Measurements from ENCODE around the gene CR1L. TPM values are rescaled to one million over a fixed set of nuclear protein-coding genes. Genes with fewer than 3 reads are reported as not detected.

The CR1L gene
- total RNA-seq, 2 donors from 2014 or later: not detected

DNA sequence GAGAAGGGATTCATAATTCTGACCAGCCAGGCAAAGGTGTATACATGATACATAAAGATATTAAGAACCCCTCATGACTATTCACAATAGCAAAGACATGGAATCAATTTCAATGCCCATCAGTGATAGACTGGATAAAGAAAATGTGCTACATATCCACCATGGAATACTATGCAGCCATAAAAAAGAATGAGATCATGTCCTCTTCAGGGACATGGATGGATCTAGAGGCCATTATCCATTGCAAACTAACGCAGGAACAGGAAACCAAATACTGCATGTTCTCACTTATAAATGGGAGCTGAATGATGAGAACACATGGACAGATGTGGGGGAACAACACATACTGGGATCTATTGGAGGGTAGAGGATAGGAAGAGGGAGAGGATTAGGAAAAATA, 21.4 kb downstream of the CR1L start:
- intact Hi-C loops (cut with DNase I): no loop called here
- 100% methylated on average over 1 of the region's 1 CpG for WGBS
- TF ChIP-seq, protein P1, sequence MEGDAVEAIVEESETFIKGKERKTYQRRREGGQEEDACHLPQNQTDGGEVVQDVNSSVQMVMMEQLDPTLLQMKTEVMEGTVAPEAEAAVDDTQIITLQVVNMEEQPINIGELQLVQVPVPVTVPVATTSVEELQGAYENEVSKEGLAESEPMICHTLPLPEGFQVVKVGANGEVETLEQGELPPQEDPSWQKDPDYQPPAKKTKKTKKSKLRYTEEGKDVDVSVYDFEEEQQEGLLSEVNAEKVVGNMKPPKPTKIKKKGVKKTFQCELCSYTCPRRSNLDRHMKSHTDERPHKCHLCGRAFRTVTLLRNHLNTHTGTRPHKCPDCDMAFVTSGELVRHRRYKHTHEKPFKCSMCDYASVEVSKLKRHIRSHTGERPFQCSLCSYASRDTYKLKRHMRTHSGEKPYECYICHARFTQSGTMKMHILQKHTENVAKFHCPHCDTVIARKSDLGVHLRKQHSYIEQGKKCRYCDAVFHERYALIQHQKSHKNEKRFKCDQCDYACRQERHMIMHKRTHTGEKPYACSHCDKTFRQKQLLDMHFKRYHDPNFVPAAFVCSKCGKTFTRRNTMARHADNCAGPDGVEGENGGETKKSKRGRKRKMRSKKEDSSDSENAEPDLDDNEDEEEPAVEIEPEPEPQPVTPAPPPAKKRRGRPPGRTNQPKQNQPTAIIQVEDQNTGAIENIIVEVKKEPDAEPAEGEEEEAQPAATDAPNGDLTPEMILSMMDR (IDR thresholded peaks at IDR 0.05): no peak
- no peak for TF ChIP-seq POLR2AphosphoS5 (IDR thresholded peaks at IDR 0.05)
- TF ChIP-seq POLR2A (IDR thresholded peaks at IDR 0.05): no peak
- H3K9me3 ChIP-seq: no peaks in the 10 kb centered on the region
- no peaks in the 10 kb centered on the region for H3K4me1 ChIP-seq (replicated peaks)
- no peak overlapping the region for H3K4me3 ChIP-seq
- DNase-seq (ENCODE audit: low spot score): no peak
- no peak overlapping the region for H3K27ac ChIP-seq
- H3K36me3 ChIP-seq: no peaks in the 10 kb centered on the region
- no peaks in the 10 kb centered on the region for H3K27me3 ChIP-seq (replicated peaks; ENCODE audit: insufficient read depth)

DNA sequence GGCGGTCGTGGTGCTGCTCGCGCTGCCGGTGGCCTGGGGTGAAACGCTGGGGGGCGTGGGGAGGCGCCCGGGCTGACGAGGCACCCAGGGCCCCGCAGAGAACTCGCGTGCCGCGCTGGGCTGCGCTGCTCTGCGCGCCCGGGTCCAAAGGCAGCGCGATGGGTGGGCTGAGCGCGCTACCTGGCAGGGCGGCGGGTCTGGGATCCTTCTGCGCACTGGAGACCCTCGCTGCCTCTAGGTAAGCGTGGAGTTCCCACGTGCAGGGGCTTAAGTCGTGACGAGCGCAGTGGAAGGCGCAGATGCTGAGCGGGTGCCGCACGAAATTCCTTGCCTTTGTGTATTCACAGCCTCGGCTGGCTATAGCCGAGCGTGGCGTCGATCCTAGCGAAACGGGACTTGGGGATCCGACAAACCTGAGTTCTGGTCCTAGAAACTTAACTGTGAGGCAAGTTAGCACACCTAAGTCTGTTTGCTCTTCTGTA, 24.6 kb downstream of the CR1L start:
- no peak for DNase-seq (ENCODE audit: low spot score)
- Histone ChIP-seq H3K27me3 (replicated peaks; ENCODE audit: insufficient read depth) (no peaks in the 10 kb centered on the region), H3K9me3 (no peaks in the 10 kb centered on the region), H3K4me1 (replicated peaks) (no peaks in the 10 kb centered on the region), H3K27ac (no peak overlapping the region), H3K36me3 (no peaks in the 10 kb centered on the region), H3K4me3 (no peak overlapping the region)
- 14% methylated on average over 37 of the region's 44 CpGs for WGBS
- intact Hi-C loops (cut with DNase I): no loop called here
- TF ChIP-seq POLR2A (IDR thresholded peaks at IDR 0.05): no peak

DNA sequence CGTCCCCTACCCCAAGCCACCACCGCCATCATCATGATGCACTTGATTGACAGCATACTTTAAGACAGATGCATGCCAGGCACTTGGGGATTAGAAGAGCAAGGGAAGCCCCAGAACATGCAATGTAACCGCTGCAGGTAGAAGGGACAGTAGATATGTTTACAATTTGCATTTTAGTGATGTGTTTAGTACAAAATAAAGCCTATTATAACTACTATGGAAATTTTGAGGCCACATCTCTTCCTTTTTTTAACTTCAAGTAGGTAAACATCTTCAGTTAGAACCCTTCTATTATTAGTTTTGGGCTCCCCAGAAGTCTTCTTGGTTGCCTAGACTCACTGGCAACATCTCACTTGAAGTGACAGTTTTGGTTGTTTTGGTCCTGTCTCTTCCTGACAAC, 25.3 kb downstream of the CR1L start:
- TF ChIP-seq, protein P1 (IDR thresholded peaks at IDR 0.05): no peak
- no peak for DNase-seq (ENCODE audit: low spot score)
- Histone ChIP-seq H3K27ac (no peak overlapping the region), H3K9me3 (no peaks in the 10 kb centered on the region), H3K4me3 (no peak overlapping the region), H3K36me3 (no peaks in the 10 kb centered on the region), H3K27me3 (replicated peaks; ENCODE audit: insufficient read depth) (no peaks in the 10 kb centered on the region), H3K4me1 (replicated peaks) (no peaks in the 10 kb centered on the region)
- 88% methylated on average over 3 of the region's 3 CpGs for WGBS
- intact Hi-C loops (cut with DNase I): no loop called here

DNA sequence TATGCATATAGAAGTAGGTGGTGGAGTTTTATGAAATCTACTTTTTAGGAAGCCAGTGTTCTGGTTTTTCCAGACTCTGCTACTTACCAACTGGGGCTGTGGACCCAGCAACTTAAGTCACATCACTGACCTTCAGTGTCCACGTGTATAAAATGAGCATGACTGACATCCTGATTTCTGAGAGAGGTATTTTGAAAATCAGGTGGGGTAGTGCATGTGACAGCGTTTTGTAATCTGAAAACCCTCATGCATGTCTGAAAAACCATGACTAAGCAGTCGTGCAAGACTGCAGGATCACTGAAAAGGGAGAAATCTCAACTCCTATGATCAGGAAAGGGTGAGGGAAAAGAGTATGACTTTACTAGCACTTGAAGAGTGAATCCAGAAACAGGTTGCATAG, 26.1 kb downstream of the CR1L start:
- WGBS: 42% methylated on average over 3 of the region's 3 CpGs
- TF ChIP-seq POLR2AphosphoS5 (IDR thresholded peaks at IDR 0.05) (no peak), POLR2A (IDR thresholded peaks at IDR 0.05) (no peak)
- TF ChIP-seq, protein P1 (IDR thresholded peaks at IDR 0.05): no peak
- Histone ChIP-seq H3K4me3 (no peak overlapping the region), H3K9me3 (no peaks in the 10 kb centered on the region), H3K27me3 (replicated peaks; ENCODE audit: insufficient read depth) (no peaks in the 10 kb centered on the region), H3K27ac (no peak overlapping the region), H3K4me1 (replicated peaks) (no peaks in the 10 kb centered on the region), H3K36me3 (no peaks in the 10 kb centered on the region)
- no peak for DNase-seq (ENCODE audit: low spot score)
- intact Hi-C loops (cut with DNase I): no loop called here

GRCh38 chr1:207672522-207673130, 27.7 kb downstream of the CR1L start:
- Histone ChIP-seq H3K4me1 (replicated peaks) (no peaks in the 10 kb centered on the region), H3K36me3 (no peaks in the 10 kb centered on the region), H3K27me3 (replicated peaks; ENCODE audit: insufficient read depth) (no peaks in the 10 kb centered on the region), H3K9me3 (no peaks in the 10 kb centered on the region), H3K27ac (no peak overlapping the region), H3K4me3 (no peak overlapping the region)
- intact Hi-C loops (cut with DNase I): no loop called here
- DNase-seq (ENCODE audit: low spot score): peak; percentile 24
- WGBS: 27% methylated on average over 5 of the region's 5 CpGs
- TF ChIP-seq, protein P1 (IDR thresholded peaks at IDR 0.05): peak in 2 of 4 experiments; percentile 40 to 41
- no peak for TF ChIP-seq POLR2A (IDR thresholded peaks at IDR 0.05)
- peak; percentile 6 for TF ChIP-seq POLR2AphosphoS5 (IDR thresholded peaks at IDR 0.05)
